ENCODE measurements around the gene CBX3. TPM values are rescaled to one million over a fixed set of nuclear protein-coding genes. Genes with fewer than 3 reads are reported as not detected.

Gene CBX3
- total RNA-seq, 1 experiment from 2014 or later = 232 TPM

- peaks cover 48% of the 10 kb centered on the region for H3K36me3 Mint-ChIP-seq
- CTCF ChIA-PET = no interaction called here
Observed at GRCh38 chr7:26185131-26185843, 16.3 kb upstream of the CBX3 start.

More at GRCh38 chr7:26185131-26185843, 16.3 kb upstream of the CBX3 start:
- DNase-seq (ENCODE audit: low spot score) = no peak
- ATAC-seq = no peak
- peaks cover 50% of the 10 kb centered on the region for H3K4me1 Mint-ChIP-seq
- no peak overlapping the region for H3K4me3 Mint-ChIP-seq
- no peaks in the 10 kb centered on the region for H3K9me3 Mint-ChIP-seq
- no peaks in the 10 kb centered on the region for H3K27me3 Mint-ChIP-seq (ENCODE audit: low read depth)
- POLR2A ChIA-PET = no interaction called here
- peak overlapping the region; percentile 92 for H3K27ac Mint-ChIP-seq
- TF ChIP-seq FOXJ3 (CRISPR knock-in tag; IDR thresholded peaks at IDR 0.05; ENCODE audit: borderline replicate concordance) (no peak), NFATC4 (CRISPR knock-in tag; IDR thresholded peaks at IDR 0.05) (peak; percentile 23; the same call in 1 of the 2 replicates), AR (CRISPR knock-in tag; IDR thresholded peaks at IDR 0.05) (0 out of 2 replicates have a peak, but pooled peaks have one; percentile 36), ZNF138 (CRISPR knock-in tag; conservative IDR thresholded peaks at IDR 0.05) (no peak), ZNF317 (CRISPR knock-in tag; IDR thresholded peaks at IDR 0.05; ENCODE audit: borderline replicate concordance, low read depth) (no peak), IRF1 (CRISPR knock-in tag; IDR thresholded peaks at IDR 0.05) (no peak), PRRX2 (CRISPR knock-in tag; IDR thresholded peaks at IDR 0.05) (peak; percentile 30; the same call in 1 of the 2 replicates), CTCF (IDR thresholded peaks at IDR 0.05) (no peak), GABPB1 (CRISPR knock-in tag; IDR thresholded peaks at IDR 0.05) (no peak), ARID4B (CRISPR knock-in tag; IDR thresholded peaks at IDR 0.05; ENCODE audit: borderline replicate concordance) (peak; percentile 36; the same call in 1 of the 2 replicates), ETV6 (CRISPR knock-in tag; IDR thresholded peaks at IDR 0.05) (no peak), ZNF671 (CRISPR knock-in tag; IDR thresholded peaks at IDR 0.05) (no peak)
